ENCODE data around the gene MUC6. TPM values are rescaled to one million over a fixed set of nuclear protein-coding genes. Genes with fewer than 3 reads are reported as not detected.

Gene MUC6
- total and polyA plus RNA-seq, 10 of the 15 experiments (the other 5 are each of a cell fraction or from before 2014, with no cell fraction given), result 0.03 TPM; not detected in 8

GRCh38 chr11:1012740-1013630 lies 23.5 kb downstream of the MUC6 start (continued):
- TF ChIP-seq, protein P1, sequence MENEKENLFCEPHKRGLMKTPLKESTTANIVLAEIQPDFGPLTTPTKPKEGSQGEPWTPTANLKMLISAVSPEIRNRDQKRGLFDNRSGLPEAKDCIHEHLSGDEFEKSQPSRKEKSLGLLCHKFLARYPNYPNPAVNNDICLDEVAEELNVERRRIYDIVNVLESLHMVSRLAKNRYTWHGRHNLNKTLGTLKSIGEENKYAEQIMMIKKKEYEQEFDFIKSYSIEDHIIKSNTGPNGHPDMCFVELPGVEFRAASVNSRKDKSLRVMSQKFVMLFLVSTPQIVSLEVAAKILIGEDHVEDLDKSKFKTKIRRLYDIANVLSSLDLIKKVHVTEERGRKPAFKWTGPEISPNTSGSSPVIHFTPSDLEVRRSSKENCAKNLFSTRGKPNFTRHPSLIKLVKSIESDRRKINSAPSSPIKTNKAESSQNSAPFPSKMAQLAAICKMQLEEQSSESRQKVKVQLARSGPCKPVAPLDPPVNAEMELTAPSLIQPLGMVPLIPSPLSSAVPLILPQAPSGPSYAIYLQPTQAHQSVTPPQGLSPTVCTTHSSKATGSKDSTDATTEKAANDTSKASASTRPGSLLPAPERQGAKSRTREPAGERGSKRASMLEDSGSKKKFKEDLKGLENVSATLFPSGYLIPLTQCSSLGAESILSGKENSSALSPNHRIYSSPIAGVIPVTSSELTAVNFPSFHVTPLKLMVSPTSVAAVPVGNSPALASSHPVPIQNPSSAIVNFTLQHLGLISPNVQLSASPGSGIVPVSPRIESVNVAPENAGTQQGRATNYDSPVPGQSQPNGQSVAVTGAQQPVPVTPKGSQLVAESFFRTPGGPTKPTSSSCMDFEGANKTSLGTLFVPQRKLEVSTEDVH (IDR thresholded peaks at IDR 0.05; ENCODE audit: low read depth, partially characterized antibody), result no peak
- TF ChIP-seq, protein P2, sequence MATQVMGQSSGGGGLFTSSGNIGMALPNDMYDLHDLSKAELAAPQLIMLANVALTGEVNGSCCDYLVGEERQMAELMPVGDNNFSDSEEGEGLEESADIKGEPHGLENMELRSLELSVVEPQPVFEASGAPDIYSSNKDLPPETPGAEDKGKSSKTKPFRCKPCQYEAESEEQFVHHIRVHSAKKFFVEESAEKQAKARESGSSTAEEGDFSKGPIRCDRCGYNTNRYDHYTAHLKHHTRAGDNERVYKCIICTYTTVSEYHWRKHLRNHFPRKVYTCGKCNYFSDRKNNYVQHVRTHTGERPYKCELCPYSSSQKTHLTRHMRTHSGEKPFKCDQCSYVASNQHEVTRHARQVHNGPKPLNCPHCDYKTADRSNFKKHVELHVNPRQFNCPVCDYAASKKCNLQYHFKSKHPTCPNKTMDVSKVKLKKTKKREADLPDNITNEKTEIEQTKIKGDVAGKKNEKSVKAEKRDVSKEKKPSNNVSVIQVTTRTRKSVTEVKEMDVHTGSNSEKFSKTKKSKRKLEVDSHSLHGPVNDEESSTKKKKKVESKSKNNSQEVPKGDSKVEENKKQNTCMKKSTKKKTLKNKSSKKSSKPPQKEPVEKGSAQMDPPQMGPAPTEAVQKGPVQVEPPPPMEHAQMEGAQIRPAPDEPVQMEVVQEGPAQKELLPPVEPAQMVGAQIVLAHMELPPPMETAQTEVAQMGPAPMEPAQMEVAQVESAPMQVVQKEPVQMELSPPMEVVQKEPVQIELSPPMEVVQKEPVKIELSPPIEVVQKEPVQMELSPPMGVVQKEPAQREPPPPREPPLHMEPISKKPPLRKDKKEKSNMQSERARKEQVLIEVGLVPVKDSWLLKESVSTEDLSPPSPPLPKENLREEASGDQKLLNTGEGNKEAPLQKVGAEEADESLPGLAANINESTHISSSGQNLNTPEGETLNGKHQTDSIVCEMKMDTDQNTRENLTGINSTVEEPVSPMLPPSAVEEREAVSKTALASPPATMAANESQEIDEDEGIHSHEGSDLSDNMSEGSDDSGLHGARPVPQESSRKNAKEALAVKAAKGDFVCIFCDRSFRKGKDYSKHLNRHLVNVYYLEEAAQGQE (IDR thresholded peaks at IDR 0.05; ENCODE audit: low read depth, low read length), result no peak
- TF ChIP-seq TBL1XR1 (IDR thresholded peaks at IDR 0.05; ENCODE audit: low read depth, low read length), result no peak
- no peak for TF ChIP-seq STAT1 (conservative IDR thresholded peaks at IDR 0.05)
- no peak for TF ChIP-seq ZNF384 (IDR thresholded peaks at IDR 0.05; ENCODE audit: borderline replicate concordance, low read depth, low read length)
- no peak for TF ChIP-seq TCF7 (IDR thresholded peaks at IDR 0.05; ENCODE audit: borderline replicate concordance)
- no peak for TF ChIP-seq ZZZ3 (IDR thresholded peaks at IDR 0.05; ENCODE audit: control insufficient read depth, insufficient read length, low read depth)
- no peak for TF ChIP-seq TAF1 (IDR thresholded peaks at IDR 0.05; ENCODE audit: borderline replicate concordance, low read depth, low read length)
- no peak for TF ChIP-seq CBX3 (IDR thresholded peaks at IDR 0.05; ENCODE audit: borderline replicate concordance, low read depth)
